Colonic mucosa (tissue), 4 donors: Measurements from ENCODE around the gene SLX9. TPM values are rescaled to one million over a fixed set of nuclear protein-coding genes. Genes with fewer than 3 reads are reported as not detected.

Experiments used
- DNase-seq: peaks from one replicate; pipeline ENCODE4 v3.0.0-alpha.2; 2020
- H3K27ac ChIP-seq: fragments of 200-600 bp; one replicate; pipeline ENCODE4 v1.8.0; 2021
- H3K27me3 ChIP-seq: fragments of 200-600 bp; one replicate; pipeline ENCODE4 v1.8.0; 2021
- H3K36me3 ChIP-seq: fragments of 200-600 bp; one replicate; pipeline ENCODE4 v1.8.0; 2021
- H3K4me1 ChIP-seq: fragments of 200-600 bp; one replicate; pipeline ENCODE4 v1.8.0; 2021; ENCODE audit warnings: mild to moderate bottlenecking
- H3K4me3 ChIP-seq: fragments of 200-600 bp; one replicate; pipeline ENCODE4 v1.8.0; 2021
- H3K9ac ChIP-seq, 2 donors: one replicate each; pipeline ENCODE4 v1.7.0; 2013; ENCODE audit warnings: control low read depth in 2 of 2, low read depth in 2 of 2, low read length in 2 of 2
- H3K9me3 ChIP-seq: fragments of 200-600 bp; one replicate; pipeline ENCODE4 v1.8.0; 2021
- intact Hi-C: fragments of 100-400 bp; cut with DNase I; formaldehyde crosslinking; loops from one replicate; pipeline ENCODE4 v1.14.1; 2022
- total RNA-seq, 2 donors: library from RNA; stranded (reverse); fragmentation: NEBNext Ultra II Directional in 1 of 2; extraction: Animal tissue kit (Norgen Biotek cat#: 25700) in 1 of 2; gene quantifications; one replicate each; pipeline ENCODE4 v1.2.1, GENCODE V29; 2021
- TF ChIP-seq, protein P1 (sequence below): fragments of 200-600 bp; IDR thresholded peaks from one replicate; pipeline ENCODE4 v1.8.0; 2022; ENCODE audit warnings: antibody characterized with exemption, mild to moderate bottlenecking
- donor health status: healthy.
- donor health status: DM: no; HTN: no; CAD: no.
- donor health status: DM: no; HTN: no; CAD: no.

The SLX9 gene
- total RNA-seq, 2 donors from 2014 or later: 30.6 to 50.1 TPM

DNA sequence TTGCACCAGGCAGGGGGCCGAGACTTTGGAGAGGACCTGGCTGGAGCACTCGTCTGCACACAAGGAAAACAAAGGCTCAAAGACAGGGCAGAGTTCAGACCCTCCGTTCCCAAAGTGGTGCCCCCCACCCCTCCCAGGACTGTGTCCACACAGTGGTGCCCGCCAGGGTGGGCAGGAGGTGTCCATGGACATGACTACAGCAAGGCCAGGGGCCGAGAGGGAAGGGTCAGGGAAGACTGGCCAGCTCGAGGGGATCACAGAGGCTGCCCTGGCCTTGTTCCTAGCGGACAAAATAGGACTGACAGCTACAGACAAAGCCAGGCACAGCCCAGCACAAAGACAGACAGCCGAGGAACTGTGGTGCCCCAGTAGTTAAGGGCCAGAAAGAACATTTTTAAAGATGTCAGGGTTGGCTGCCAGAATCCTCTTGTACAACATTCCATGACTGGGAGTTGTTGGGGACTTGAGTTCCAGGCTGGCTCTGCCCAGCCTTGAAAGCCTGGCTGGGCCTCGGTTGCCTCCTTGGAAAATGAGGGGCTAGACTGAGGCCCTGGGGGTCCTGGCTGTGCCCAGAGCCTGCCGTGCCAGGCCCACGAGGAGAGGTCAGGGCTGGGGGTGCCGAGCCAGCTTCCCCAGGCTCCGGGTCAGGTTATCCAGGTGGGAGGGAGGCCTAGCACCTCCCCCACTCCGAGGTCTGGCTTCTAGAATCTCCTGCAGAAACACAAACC is 63.7 kb downstream of the SLX9 start:
- Histone ChIP-seq H3K9me3 (no peaks in the 10 kb centered on the region), H3K4me1 (no peaks in the 10 kb centered on the region), H3K27me3 (no peaks in the 10 kb centered on the region), H3K27ac (no peak overlapping the region), H3K36me3 (no peaks in the 10 kb centered on the region), H3K9ac (no peak overlapping the region), H3K4me3 (no peak overlapping the region)
- DNase-seq: no peak
- intact Hi-C loops: no loop called here
- TF ChIP-seq, protein P1, sequence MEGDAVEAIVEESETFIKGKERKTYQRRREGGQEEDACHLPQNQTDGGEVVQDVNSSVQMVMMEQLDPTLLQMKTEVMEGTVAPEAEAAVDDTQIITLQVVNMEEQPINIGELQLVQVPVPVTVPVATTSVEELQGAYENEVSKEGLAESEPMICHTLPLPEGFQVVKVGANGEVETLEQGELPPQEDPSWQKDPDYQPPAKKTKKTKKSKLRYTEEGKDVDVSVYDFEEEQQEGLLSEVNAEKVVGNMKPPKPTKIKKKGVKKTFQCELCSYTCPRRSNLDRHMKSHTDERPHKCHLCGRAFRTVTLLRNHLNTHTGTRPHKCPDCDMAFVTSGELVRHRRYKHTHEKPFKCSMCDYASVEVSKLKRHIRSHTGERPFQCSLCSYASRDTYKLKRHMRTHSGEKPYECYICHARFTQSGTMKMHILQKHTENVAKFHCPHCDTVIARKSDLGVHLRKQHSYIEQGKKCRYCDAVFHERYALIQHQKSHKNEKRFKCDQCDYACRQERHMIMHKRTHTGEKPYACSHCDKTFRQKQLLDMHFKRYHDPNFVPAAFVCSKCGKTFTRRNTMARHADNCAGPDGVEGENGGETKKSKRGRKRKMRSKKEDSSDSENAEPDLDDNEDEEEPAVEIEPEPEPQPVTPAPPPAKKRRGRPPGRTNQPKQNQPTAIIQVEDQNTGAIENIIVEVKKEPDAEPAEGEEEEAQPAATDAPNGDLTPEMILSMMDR: no peak

DNA sequence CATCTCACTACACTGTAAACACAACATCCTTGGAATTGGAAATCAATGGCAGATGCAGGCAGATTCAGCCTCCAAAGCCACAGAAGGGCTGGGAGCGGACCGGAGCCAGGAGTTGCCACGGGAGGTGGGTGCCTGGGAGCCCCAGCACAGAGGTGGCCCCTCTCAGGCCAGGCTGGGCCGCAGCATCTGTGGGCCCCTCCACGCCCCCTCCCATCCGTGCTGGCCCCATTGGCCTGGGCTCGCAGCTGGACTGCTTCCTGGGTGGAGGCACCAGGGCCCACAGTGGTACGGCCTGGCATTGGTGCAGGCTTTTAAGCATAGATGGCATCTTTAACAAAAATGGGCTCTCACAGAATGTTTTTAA is 64.2 kb downstream of the SLX9 start:
- Histone ChIP-seq H3K9ac (no peak overlapping the region), H3K4me3 (no peak overlapping the region), H3K4me1 (no peaks in the 10 kb centered on the region), H3K36me3 (no peaks in the 10 kb centered on the region), H3K27ac (no peak overlapping the region), H3K9me3 (no peaks in the 10 kb centered on the region), H3K27me3 (no peaks in the 10 kb centered on the region)
- TF ChIP-seq, protein P1: no peak
- intact Hi-C loops: no loop called here
- no peak for DNase-seq

DNA sequence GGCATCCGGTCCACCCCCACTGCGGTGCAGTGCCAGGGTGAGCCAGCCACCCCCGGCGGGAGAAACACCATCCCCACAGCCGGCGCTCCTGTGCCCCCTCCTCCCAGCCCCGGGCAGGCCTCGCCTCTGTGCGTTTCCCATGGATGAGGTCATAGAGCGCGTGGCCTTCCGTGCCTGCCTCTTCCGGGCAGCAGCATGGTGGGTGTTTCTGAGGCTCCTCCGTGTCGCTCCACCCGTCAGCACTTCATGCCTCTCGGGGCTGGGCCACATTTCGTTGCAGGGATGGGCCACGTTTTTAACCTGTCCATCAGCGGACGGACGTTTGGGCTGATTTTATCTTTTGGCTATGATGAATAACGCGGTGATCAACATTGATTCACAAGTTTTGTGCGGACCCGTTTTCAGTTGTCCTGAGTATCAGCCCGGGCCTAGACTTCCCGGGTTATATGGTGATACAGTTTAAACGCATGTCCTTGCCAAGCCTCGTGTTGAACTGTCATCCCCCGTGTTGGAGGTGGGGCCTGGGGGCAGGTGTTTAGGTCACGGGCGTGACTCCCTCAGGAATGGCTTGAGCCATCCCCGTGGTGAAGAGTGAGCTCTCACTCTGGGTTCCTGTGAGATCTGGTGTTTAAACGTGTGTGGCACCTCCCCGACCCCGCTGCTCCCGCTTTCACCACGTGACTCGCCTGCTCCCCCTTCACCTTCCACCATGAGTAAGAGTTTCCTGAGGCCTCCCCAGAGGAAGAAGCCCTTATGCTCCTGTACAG is 64.8 kb downstream of the SLX9 start:
- Histone ChIP-seq H3K4me1 (no peaks in the 10 kb centered on the region), H3K27me3 (no peaks in the 10 kb centered on the region), H3K27ac (no peak overlapping the region), H3K9me3 (no peaks in the 10 kb centered on the region), H3K36me3 (no peaks in the 10 kb centered on the region), H3K9ac (no peak overlapping the region), H3K4me3 (no peak overlapping the region)
- no peak for DNase-seq
- TF ChIP-seq, protein P1: no peak
- intact Hi-C loops: no loop called here

DNA sequence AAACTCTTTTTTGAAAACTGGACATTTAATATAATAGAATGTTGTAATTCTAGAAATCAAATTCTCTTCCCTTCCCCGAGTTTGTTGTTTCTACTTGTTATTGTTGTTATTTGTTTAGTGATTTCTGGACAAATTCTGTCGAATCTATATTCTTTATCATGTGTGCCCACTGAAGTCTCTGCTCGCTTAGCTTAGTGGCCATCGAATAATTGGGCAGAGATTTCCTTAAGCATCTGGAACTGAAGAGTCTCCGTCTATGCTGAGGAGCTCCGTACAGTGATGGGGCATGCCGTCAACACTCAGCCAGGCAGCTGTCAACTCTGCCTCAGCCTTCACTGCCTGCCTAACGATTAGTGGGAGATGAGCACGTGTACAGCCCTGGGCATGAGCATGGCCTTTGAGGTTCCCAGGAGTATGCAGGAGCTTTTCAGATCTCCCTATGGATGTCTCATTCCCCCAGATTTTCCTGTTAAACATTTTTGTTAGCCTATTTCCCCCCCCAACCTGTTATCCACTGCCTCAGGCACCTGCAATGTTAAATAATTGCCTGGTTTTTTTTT is 66.8 kb downstream of the SLX9 start:
- intact Hi-C loops: no loop called here
- H3K9ac ChIP-seq: no peak overlapping the region
- TF ChIP-seq, protein P1: no peak

DNA sequence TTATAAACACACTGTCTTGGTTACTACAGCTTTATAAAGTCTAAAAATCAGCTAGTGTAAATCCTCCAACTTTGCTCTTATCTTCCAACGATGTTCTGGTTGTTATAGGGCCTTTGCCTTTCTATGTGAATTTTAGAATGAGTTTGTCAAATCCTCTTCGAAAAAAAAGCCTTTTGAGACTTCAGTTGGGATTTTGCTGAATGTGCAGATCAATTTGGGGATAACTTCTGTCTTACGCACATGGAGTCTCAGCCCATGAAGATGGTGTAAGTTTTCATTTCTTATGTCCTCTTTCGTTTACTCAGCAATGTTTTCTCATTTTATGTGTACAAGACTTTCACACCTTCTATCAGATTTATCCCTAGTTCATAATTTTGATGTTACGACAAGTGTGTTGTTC is 69.8 kb downstream of the SLX9 start:
- intact Hi-C loops: no loop called here
- peaks cover 7% of the 10 kb centered on the region for H3K4me1 ChIP-seq
- H3K27me3 ChIP-seq: no peaks in the 10 kb centered on the region
- H3K36me3 ChIP-seq: no peaks in the 10 kb centered on the region
- no peak overlapping the region for H3K4me3 ChIP-seq
- no peak for DNase-seq
- TF ChIP-seq, protein P1: no peak
- no peak overlapping the region for H3K9ac ChIP-seq
- H3K9me3 ChIP-seq: no peaks in the 10 kb centered on the region
- no peak overlapping the region for H3K27ac ChIP-seq

More for the DNA sequence above, 66.8 kb downstream of the SLX9 start:
- H3K4me1 ChIP-seq: no peaks in the 10 kb centered on the region
- no peak for DNase-seq
- no peak overlapping the region for H3K4me3 ChIP-seq
- no peaks in the 10 kb centered on the region for H3K36me3 ChIP-seq
- H3K9me3 ChIP-seq: no peaks in the 10 kb centered on the region
- H3K27ac ChIP-seq: no peak overlapping the region
- H3K27me3 ChIP-seq: no peaks in the 10 kb centered on the region
